Testis (tissue), 3 donors: ENCODE results near the gene SPATA20. TPM values are rescaled to one million over a fixed set of nuclear protein-coding genes. Genes with fewer than 3 reads are reported as not detected.

Source experiments
- DNase-seq: peaks from one replicate; pipeline ENCODE4 v3.0.0-alpha.2; 2019
- H3K27ac ChIP-seq, 2 donors: fragments of 200-600 bp; sonication (generic); one replicate each; pipeline ENCODE4 v1.5.1; 2019
- H3K27me3 ChIP-seq: fragments of 200-600 bp; sonication (generic); one replicate; pipeline ENCODE4 v1.5.1; 2019
- H3K36me3 ChIP-seq: fragments of 200-600 bp; sonication (generic); one replicate; pipeline ENCODE4 v1.5.1; 2017; ENCODE audit warnings: low read depth; ENCODE audit errors: missing control alignments
- H3K4me1 ChIP-seq: fragments of 200-600 bp; sonication (generic); one replicate; pipeline ENCODE4 v1.5.1; 2019
- H3K4me3 ChIP-seq, 2 donors: fragments of 200-600 bp; sonication (generic); one replicate each; pipeline ENCODE4 v1.5.1; 2017 to 2019
- H3K9me3 ChIP-seq: fragments of 200-600 bp; sonication (generic); one replicate; pipeline ENCODE4 v1.5.1; 2017
- CTCF ChIP-seq, 3 experiments: fragments of 450-650 bp in 2 of 3; fragments of 200-600 bp in 1 of 3; sonication (generic) in 1 of 3; IDR thresholded peaks; one replicate each; pipeline ENCODE4 v1.5.1; 2016 to 2019; ENCODE audit warnings: antibody characterized with exemption in 3 of 3, mild to moderate bottlenecking in 2 of 3, moderate library complexity in 1 of 3
- POLR2A ChIP-seq: fragments of 450-650 bp; IDR thresholded peaks from one replicate; pipeline ENCODE4 v1.6.1; 2017; ENCODE audit warnings: antibody characterized with exemption, mild to moderate bottlenecking, moderate library complexity
- whole genome bisulfite sequencing, 2 donors: methylation state at CpG; one replicate each; pipeline ENCODE4 v1.1.5; 2018; 5-methylcytosine and 5-hydroxymethylcytosine counted together
- intact Hi-C: fragments of 100-400 bp; cut with DNase I; formaldehyde crosslinking; loops from one replicate; pipeline ENCODE4 v1.15.1; 2023; ENCODE audit warnings: low total_unique reads
- polyA plus RNA-seq: library from polyadenylated mRNA; stranded (reverse); fragments of 350-450 nt; fragmentation: Illumina TruSeq; extraction: RNeasy Lipid Tissue Mini Kit (QIAGEN cat#74804); gene quantifications from one replicate; pipeline ENCODE4 v1.2.3, GENCODE V29; 2014; ENCODE audit warnings: low read depth, low replicate concordance; ENCODE audit not compliant: insufficient read depth
- total RNA-seq, 2 donors: library from RNA; depleted of rRNA; stranded (reverse); fragments of >200 nt; gene quantifications; one replicate each; pipeline ENCODE4 v1.2.3, GENCODE V29; 2016

Gene SPATA20
- total and polyA plus RNA-seq, 3 donors from 2014 or later: 207 to 338 (median 264) TPM

- Histone ChIP-seq H3K36me3 (no peaks in the 10 kb centered on the region), H3K4me3 (no peak overlapping the region), H3K4me1 (peaks cover 29% of the 10 kb centered on the region), H3K27ac (peak overlapping the region in 1 of 2 donors; percentile 31), H3K27me3 (no peaks in the 10 kb centered on the region), H3K9me3 (no peaks in the 10 kb centered on the region)
- 39 to 44% methylated on average over 8 to 18 of the region's 18 CpGs for WGBS, 2 donors
- TF ChIP-seq POLR2A (no peak), CTCF (IDR thresholded peaks at IDR 0.05) (no peak)
- intact Hi-C loops: no loop called here
- peak; percentile 76 for DNase-seq
Measured at GRCh38 chr17:50588391-50589049, 41.5 kb downstream of the SPATA20 start.

DNA sequence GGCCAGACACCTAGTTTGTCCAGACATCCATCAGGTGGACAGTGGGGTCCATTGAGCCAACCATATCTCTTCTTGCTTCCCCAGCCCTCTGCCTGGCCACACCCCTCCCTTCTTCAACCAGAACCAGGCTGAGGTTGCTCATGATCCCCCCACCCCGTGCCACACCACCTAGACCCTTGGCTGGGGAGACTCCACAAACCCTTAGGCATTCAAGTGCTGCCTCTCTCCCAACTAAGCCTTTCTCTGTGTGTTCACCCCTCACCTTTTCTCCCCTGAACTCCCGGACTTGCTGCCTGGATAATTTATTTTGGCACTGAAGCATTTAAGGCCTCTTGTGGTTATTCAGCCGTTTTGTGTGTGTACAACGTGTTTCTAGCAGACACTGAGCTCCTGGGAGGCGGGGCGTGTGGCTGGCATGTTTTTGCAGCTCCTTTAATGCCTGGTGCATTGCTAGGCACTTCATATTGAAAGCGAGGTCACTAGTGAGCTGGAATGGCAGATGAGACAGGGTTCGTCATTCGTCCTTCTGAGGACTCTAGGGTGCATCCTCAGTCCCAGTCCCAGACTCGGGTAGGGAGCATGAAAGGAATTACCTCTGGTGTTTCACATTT is 42.2 kb downstream of the SPATA20 start:
- peak; percentile 55 for DNase-seq
- Histone ChIP-seq H3K36me3 (no peaks in the 10 kb centered on the region), H3K9me3 (no peaks in the 10 kb centered on the region), H3K4me1 (peaks cover 29% of the 10 kb centered on the region), H3K27me3 (no peaks in the 10 kb centered on the region), H3K4me3 (no peak overlapping the region), H3K27ac (peak overlapping the region in 1 of 2 donors; percentile 31)
- intact Hi-C loops: no loop called here
- TF ChIP-seq CTCF (IDR thresholded peaks at IDR 0.05): no peak
- no peak for TF ChIP-seq POLR2A
- 27 to 44% methylated on average over 10 of the region's 10 CpGs for WGBS, 2 donors

- Histone ChIP-seq H3K27me3 (no peaks in the 10 kb centered on the region), H3K4me1 (peaks cover 29% of the 10 kb centered on the region), H3K4me3 (no peak overlapping the region), H3K36me3 (no peaks in the 10 kb centered on the region), H3K9me3 (no peaks in the 10 kb centered on the region), H3K27ac (no peak overlapping the region)
- TF ChIP-seq CTCF (IDR thresholded peaks at IDR 0.05): no peak
- TF ChIP-seq POLR2A: no peak
- DNase-seq: no peak
- WGBS, 2 donors: 65 to 87% methylated on average over 9 to 24 of the region's 24 CpGs
- intact Hi-C loops: no loop called here
Measured at GRCh38 chr17:50590946-50591737, 44.2 kb downstream of the SPATA20 start.

GRCh38 chr17:50593321-50593720 is 46.3 kb downstream of the SPATA20 start:
- intact Hi-C loops: no loop called here
- Histone ChIP-seq H3K27ac (no peak overlapping the region), H3K36me3 (no peaks in the 10 kb centered on the region), H3K9me3 (no peaks in the 10 kb centered on the region), H3K4me1 (peaks cover 20% of the 10 kb centered on the region), H3K27me3 (no peaks in the 10 kb centered on the region), H3K4me3 (no peak overlapping the region)
- 63 to 69% methylated on average over 7 to 10 of the region's 10 CpGs for WGBS, 2 donors
- TF ChIP-seq POLR2A (no peak), CTCF (IDR thresholded peaks at IDR 0.05) (no peak)
- peak; percentile 52 for DNase-seq
